GM23338 (cell line): ENCODE results near the gene MED13L. TPM values are rescaled to one million over a fixed set of nuclear protein-coding genes. Genes with fewer than 3 reads are reported as not detected.

Experiments
- ATAC-seq: fragments of 200-7000 bp; cut with Tn5 transposase; 3 replicates; pipeline ENCODE4 v1.9.1; 2020
- DNase-seq: peaks from one replicate; pipeline ENCODE4 v3.0.0-alpha.2; 2015; ENCODE audit warnings: low spot score
- H2AFZ ChIP-seq: fragments of 200-600 bp; sonication (generic); 2 replicates; pipeline ENCODE4 v1.8.0; 2016; ENCODE audit warnings: antibody characterized with exemption, mild to moderate bottlenecking, moderate library complexity
- H3F3A ChIP-seq: fragments of 200-600 bp; sonication (generic); replicated peaks from 2 replicates; pipeline ENCODE4 v1.8.0; 2017; ENCODE audit warnings: antibody characterized with exemption, mixed run types, low read depth
- H3K27ac ChIP-seq: fragments of 200-600 bp; sonication (generic); 2 replicates; pipeline ENCODE4 v1.6.1; 2016; ENCODE audit warnings: low read depth
- H3K27me3 ChIP-seq: fragments of 200-600 bp; sonication (generic); 2 replicates; pipeline ENCODE4 v1.8.0; 2016; ENCODE audit warnings: mild to moderate bottlenecking, mixed run types, moderate library complexity; ENCODE audit not compliant: insufficient read depth
- H3K36me3 ChIP-seq: fragments of 200-600 bp; sonication (generic); 2 replicates; pipeline ENCODE4 v1.8.0; 2016; ENCODE audit warnings: mild to moderate bottlenecking; ENCODE audit not compliant: insufficient read depth
- H3K4me1 ChIP-seq: fragments of 200-600 bp; sonication (generic); 2 replicates; pipeline ENCODE4 v1.8.0; 2016; ENCODE audit warnings: mild to moderate bottlenecking, moderate library complexity; ENCODE audit not compliant: insufficient read depth
- H3K4me2 ChIP-seq: fragments of 200-600 bp; sonication (generic); 2 replicates; pipeline ENCODE4 v1.7.1; 2017; ENCODE audit warnings: mixed run types
- H3K4me3 ChIP-seq: fragments of 200-600 bp; sonication (generic); 2 replicates; pipeline ENCODE4 v1.6.1; 2016; ENCODE audit warnings: mixed run types
- H3K79me2 ChIP-seq: fragments of 200-600 bp; sonication (generic); replicated peaks from 2 replicates; pipeline ENCODE4 v1.8.0; 2017; ENCODE audit warnings: mild to moderate bottlenecking; ENCODE audit not compliant: insufficient read depth
- H3K9me2 ChIP-seq: fragments of 200-600 bp; sonication (generic); 2 replicates; pipeline ENCODE4 v1.8.0; 2017; ENCODE audit not compliant: insufficient read depth
- H4K20me1 ChIP-seq: fragments of 200-600 bp; sonication (generic); replicated peaks from 2 replicates; pipeline ENCODE4 v1.8.0; 2017; ENCODE audit warnings: mild to moderate bottlenecking; ENCODE audit not compliant: insufficient read depth
- H3K27ac Mint-ChIP-seq: 2 replicates; pipeline ENCODE4 v1.8.0; 2020; ENCODE audit warnings: inconsistent platforms, mild to moderate bottlenecking, moderate library complexity, mixed read lengths
- H3K27me3 Mint-ChIP-seq: 3 replicates; pipeline ENCODE4 v1.8.0; 2022; ENCODE audit warnings: low read depth, mild to moderate bottlenecking, moderate library complexity, mixed read lengths, inconsistent platforms; ENCODE audit not compliant: insufficient read depth, poor library complexity
- H3K36me3 Mint-ChIP-seq: 3 replicates; pipeline ENCODE4 v1.8.0; 2021; ENCODE audit warnings: low read depth, mild to moderate bottlenecking, inconsistent platforms, moderate library complexity, mixed read lengths
- H3K4me1 Mint-ChIP-seq: 3 replicates; pipeline ENCODE4 v1.8.0; 2020; ENCODE audit warnings: mild to moderate bottlenecking, inconsistent platforms, mixed read lengths
- H3K4me3 Mint-ChIP-seq: 3 replicates; pipeline ENCODE4 v1.8.0; 2021; ENCODE audit warnings: moderate library complexity, mild to moderate bottlenecking, inconsistent platforms, mixed read lengths
- H3K9me3 Mint-ChIP-seq: 3 replicates; pipeline ENCODE4 v1.8.0; 2020; ENCODE audit warnings: moderate library complexity, mild to moderate bottlenecking, inconsistent platforms, mixed read lengths
- CREB1 ChIP-seq: fragments of 250-450 bp; sonication (Bioruptor Pico); IDR thresholded peaks from 2 replicates; pipeline ENCODE4 v1.5.0; 2020; ENCODE audit warnings: low read depth, mild to moderate bottlenecking, moderate library complexity
- CTCF ChIP-seq, 2 experiments: fragments of 200-600 bp in 1 of 2; sonication (generic) in 1 of 2; conservative IDR thresholded peaks; 2 replicates each; pipeline versions ENCODE4 v1.5.1 to v1.6.1; 2016 to 2017; ENCODE audit warnings: antibody characterized with exemption in 2 of 2, low read depth in 2 of 2, mild to moderate bottlenecking in 2 of 2, moderate library complexity in 1 of 2
- EZH2phosphoT487 ChIP-seq: fragments of 200-600 bp; sonication (generic); IDR thresholded peaks from one replicate; pipeline ENCODE4 v1.8.1; 2018; ENCODE audit warnings: antibody characterized with exemption; ENCODE audit not compliant: unreplicated experiment
- NANOG ChIP-seq: IDR thresholded peaks from 2 replicates; pipeline ENCODE4 v1.6.1; 2016; ENCODE audit warnings: antibody characterized with exemption, borderline replicate concordance
- POLR2AphosphoS5 ChIP-seq: IDR thresholded peaks from 2 replicates; pipeline ENCODE4 v1.6.1; 2016; ENCODE audit warnings: antibody characterized with exemption, low read depth
- STAT1 ChIP-seq: IDR thresholded peaks from one replicate; pipeline ENCODE4 v1.6.1; 2016; ENCODE audit warnings: antibody characterized with exemption; ENCODE audit not compliant: unreplicated experiment
- ZNF331 ChIP-seq: fragments of 250-450 bp; sonication (Bioruptor Pico); IDR thresholded peaks from 2 replicates; pipeline ENCODE4 v1.5.0; 2020; ENCODE audit warnings: low read depth, mild to moderate bottlenecking, moderate library complexity
- ZNF462 ChIP-seq: fragments of 250-450 bp; sonication (Bioruptor Pico); IDR thresholded peaks from 2 replicates; pipeline ENCODE4 v1.5.0; 2020; ENCODE audit warnings: mild to moderate bottlenecking, moderate library complexity
- polyA plus RNA-seq: library from polyadenylated mRNA; unstranded; fragments of >200 nt; fragmentation: Nextera tagmentation; extraction: Ambion mirVana; gene quantifications from 2 replicates; pipeline ENCODE4 v1.2.1, GENCODE V29; 2016
- total RNA-seq: library from RNA; depleted of rRNA; stranded (reverse); fragments of >200 nt; shearing (Covaris generic); gene quantifications from 2 replicates; pipeline ENCODE4 v1.2.3, GENCODE V29; 2014
- TF ChIP-seq, protein P1 (sequence below): IDR thresholded peaks from one replicate; pipeline ENCODE4 v1.6.1; 2018; ENCODE audit warnings: antibody characterized with exemption; ENCODE audit not compliant: unreplicated experiment
- TF ChIP-seq, protein P2 (sequence below): IDR thresholded peaks from 2 replicates; pipeline ENCODE4 v1.6.1; 2016; ENCODE audit warnings: antibody characterized with exemption

MED13L gene
- total and polyA plus RNA-seq, 2 experiments from 2014 or later: 20.9 to 73.6 TPM

- TF ChIP-seq, protein P1, sequence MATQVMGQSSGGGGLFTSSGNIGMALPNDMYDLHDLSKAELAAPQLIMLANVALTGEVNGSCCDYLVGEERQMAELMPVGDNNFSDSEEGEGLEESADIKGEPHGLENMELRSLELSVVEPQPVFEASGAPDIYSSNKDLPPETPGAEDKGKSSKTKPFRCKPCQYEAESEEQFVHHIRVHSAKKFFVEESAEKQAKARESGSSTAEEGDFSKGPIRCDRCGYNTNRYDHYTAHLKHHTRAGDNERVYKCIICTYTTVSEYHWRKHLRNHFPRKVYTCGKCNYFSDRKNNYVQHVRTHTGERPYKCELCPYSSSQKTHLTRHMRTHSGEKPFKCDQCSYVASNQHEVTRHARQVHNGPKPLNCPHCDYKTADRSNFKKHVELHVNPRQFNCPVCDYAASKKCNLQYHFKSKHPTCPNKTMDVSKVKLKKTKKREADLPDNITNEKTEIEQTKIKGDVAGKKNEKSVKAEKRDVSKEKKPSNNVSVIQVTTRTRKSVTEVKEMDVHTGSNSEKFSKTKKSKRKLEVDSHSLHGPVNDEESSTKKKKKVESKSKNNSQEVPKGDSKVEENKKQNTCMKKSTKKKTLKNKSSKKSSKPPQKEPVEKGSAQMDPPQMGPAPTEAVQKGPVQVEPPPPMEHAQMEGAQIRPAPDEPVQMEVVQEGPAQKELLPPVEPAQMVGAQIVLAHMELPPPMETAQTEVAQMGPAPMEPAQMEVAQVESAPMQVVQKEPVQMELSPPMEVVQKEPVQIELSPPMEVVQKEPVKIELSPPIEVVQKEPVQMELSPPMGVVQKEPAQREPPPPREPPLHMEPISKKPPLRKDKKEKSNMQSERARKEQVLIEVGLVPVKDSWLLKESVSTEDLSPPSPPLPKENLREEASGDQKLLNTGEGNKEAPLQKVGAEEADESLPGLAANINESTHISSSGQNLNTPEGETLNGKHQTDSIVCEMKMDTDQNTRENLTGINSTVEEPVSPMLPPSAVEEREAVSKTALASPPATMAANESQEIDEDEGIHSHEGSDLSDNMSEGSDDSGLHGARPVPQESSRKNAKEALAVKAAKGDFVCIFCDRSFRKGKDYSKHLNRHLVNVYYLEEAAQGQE: no peak
- TF ChIP-seq CTCF (conservative IDR thresholded peaks at IDR 0.05; ENCODE audit: low read depth in 2 of 2) (no peak), CREB1 (CRISPR knock-in tag) (no peak), NANOG (no peak)
Observed at GRCh38 chr12:116210762-116211161, 66.7 kb downstream of the MED13L start (continued).

DNA sequence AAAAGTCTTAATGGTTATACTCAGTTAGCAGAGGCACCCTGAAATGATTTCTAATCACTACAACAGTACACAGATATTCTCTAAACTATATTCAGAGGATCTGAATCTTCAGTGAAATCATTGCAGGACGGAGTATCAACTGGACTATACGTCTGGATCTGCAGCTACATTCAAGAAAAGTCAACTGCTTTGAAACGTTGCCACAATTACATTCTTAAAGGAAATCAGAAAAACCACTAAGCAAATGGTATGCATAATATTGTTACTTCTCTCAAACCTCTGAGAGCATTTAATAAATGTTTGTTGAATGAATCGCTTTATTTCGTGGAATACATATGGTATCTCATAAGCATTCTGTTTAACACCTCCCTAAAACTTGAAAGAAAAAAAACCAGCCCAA lies 67.4 kb downstream of the MED13L start:
- H3K4me1 Mint-ChIP-seq: peaks cover 54% of the 10 kb centered on the region
- Histone ChIP-seq H3K4me2 (no peak overlapping the region), H3K36me3 (no peaks in the 10 kb centered on the region), H3K9me2 (no peaks in the 10 kb centered on the region), H3K4me1 (peaks cover 39% of the 10 kb centered on the region), H4K20me1 (peaks cover 7% of the 10 kb centered on the region; the same call in 1 of the 2 replicates), H3K79me2 (peaks cover 87% of the 10 kb centered on the region), H2AFZ (no peak overlapping the region), H3K27ac (no peak overlapping the region), H3F3A (no peaks in the 10 kb centered on the region), H3K27me3 (no peaks in the 10 kb centered on the region), H3K4me3 (no peak overlapping the region)
- H3K9me3 Mint-ChIP-seq: no peaks in the 10 kb centered on the region
- DNase-seq (no peak), ATAC-seq (no peak)
- no peaks in the 10 kb centered on the region for H3K27me3 Mint-ChIP-seq
- no peak overlapping the region for H3K27ac Mint-ChIP-seq
- H3K4me3 Mint-ChIP-seq: no peak overlapping the region
- H3K36me3 Mint-ChIP-seq: no peaks in the 10 kb centered on the region
- TF ChIP-seq, protein P2, sequence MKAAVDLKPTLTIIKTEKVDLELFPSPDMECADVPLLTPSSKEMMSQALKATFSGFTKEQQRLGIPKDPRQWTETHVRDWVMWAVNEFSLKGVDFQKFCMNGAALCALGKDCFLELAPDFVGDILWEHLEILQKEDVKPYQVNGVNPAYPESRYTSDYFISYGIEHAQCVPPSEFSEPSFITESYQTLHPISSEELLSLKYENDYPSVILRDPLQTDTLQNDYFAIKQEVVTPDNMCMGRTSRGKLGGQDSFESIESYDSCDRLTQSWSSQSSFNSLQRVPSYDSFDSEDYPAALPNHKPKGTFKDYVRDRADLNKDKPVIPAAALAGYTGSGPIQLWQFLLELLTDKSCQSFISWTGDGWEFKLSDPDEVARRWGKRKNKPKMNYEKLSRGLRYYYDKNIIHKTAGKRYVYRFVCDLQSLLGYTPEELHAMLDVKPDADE: no peak
- TF ChIP-seq CTCF (conservative IDR thresholded peaks at IDR 0.05; ENCODE audit: low read depth in 2 of 2) (no peak), ZNF462 (CRISPR knock-in tag) (no peak), NANOG (no peak), EZH2phosphoT487 (no peak), STAT1 (no peak), POLR2AphosphoS5 (no peak), ZNF331 (CRISPR knock-in tag) (no peak)
